ENCODE data around the gene ABLIM3.

The ABLIM3 gene

GRCh38 chr5:149153751-149154610 lies 12.7 kb downstream of the ABLIM3 start:
- Histone ChIP-seq H3K27me3 (ENCODE audit: control insufficient read depth in 5 of 5, insufficient read depth in 4 of 5, low read length in 5 of 5) (no peaks in the 10 kb centered on the region), H3K9ac (ENCODE audit: low read length in 5 of 5) (peak overlapping the region in 2 of 5 donors; percentile 7 to 56), H3K4me1 (ENCODE audit: control insufficient read depth in 5 of 5, insufficient read depth in 5 of 5, low read length in 5 of 5) (peaks cover 16 to 97% (median 44%) of the 10 kb centered on the region in 5 donors), H3K27ac (ENCODE audit: low read depth, low read length) (peak overlapping the region; percentile 84), H3K4me3 (ENCODE audit: low read depth in 1 of 5, low read length in 5 of 5) (peak overlapping the region in 1 of 5 donors; percentile 7), H3K36me3 (ENCODE audit: control insufficient read depth in 5 of 5, insufficient read depth in 5 of 5, low read length in 5 of 5) (no peaks in the 10 kb centered on the region), H3K9me3 (ENCODE audit: control insufficient read depth in 5 of 5, low read length in 5 of 5) (no peaks in the 10 kb centered on the region)

- Histone ChIP-seq H3K27ac (ENCODE audit: low read depth, low read length) (peak overlapping the region; percentile 84), H3K9me3 (ENCODE audit: control insufficient read depth in 5 of 5, low read length in 5 of 5) (no peaks in the 10 kb centered on the region), H3K4me3 (ENCODE audit: low read depth in 1 of 5, low read length in 5 of 5) (no peak overlapping the region), H3K9ac (ENCODE audit: low read length in 5 of 5) (peak overlapping the region in 1 of 5 donors; percentile 56), H3K27me3 (ENCODE audit: control insufficient read depth in 5 of 5, insufficient read depth in 4 of 5, low read length in 5 of 5) (no peaks in the 10 kb centered on the region), H3K36me3 (ENCODE audit: control insufficient read depth in 5 of 5, insufficient read depth in 5 of 5, low read length in 5 of 5) (no peaks in the 10 kb centered on the region), H3K4me1 (ENCODE audit: control insufficient read depth in 5 of 5, insufficient read depth in 5 of 5, low read length in 5 of 5) (peaks cover 16 to 98% (median 44%) of the 10 kb centered on the region in 5 donors)
Measured at GRCh38 chr5:149154650-149155049, 13.4 kb downstream of the ABLIM3 start.

- no peak overlapping the region for H3K27ac ChIP-seq (ENCODE audit: low read depth, low read length)
- no peaks in the 10 kb centered on the region for H3K36me3 ChIP-seq (ENCODE audit: control insufficient read depth in 5 of 5, insufficient read depth in 5 of 5, low read length in 5 of 5)
- H3K9ac ChIP-seq (ENCODE audit: low read length in 5 of 5): no peak overlapping the region
- peaks cover 16 to 98% (median 50%) of the 10 kb centered on the region in 5 donors for H3K4me1 ChIP-seq (ENCODE audit: control insufficient read depth in 5 of 5, insufficient read depth in 5 of 5, low read length in 5 of 5)
- H3K27me3 ChIP-seq (ENCODE audit: control insufficient read depth in 5 of 5, insufficient read depth in 4 of 5, low read length in 5 of 5): no peaks in the 10 kb centered on the region
- H3K4me3 ChIP-seq (ENCODE audit: low read depth in 1 of 5, low read length in 5 of 5): no peak overlapping the region
- H3K9me3 ChIP-seq (ENCODE audit: control insufficient read depth in 5 of 5, low read length in 5 of 5): no peaks in the 10 kb centered on the region
Measured at GRCh38 chr5:149156435-149157083, 15.3 kb downstream of the ABLIM3 start.

GRCh38 chr5:149157330-149157729 lies 16.0 kb downstream of the ABLIM3 start:
- Histone ChIP-seq H3K27ac (ENCODE audit: low read depth, low read length) (peak overlapping the region; percentile 2), H3K9me3 (ENCODE audit: control insufficient read depth in 5 of 5, low read length in 5 of 5) (no peaks in the 10 kb centered on the region), H3K27me3 (ENCODE audit: control insufficient read depth in 5 of 5, insufficient read depth in 4 of 5, low read length in 5 of 5) (no peaks in the 10 kb centered on the region), H3K4me3 (ENCODE audit: low read depth in 1 of 5, low read length in 5 of 5) (no peak overlapping the region), H3K36me3 (ENCODE audit: control insufficient read depth in 5 of 5, insufficient read depth in 5 of 5, low read length in 5 of 5) (no peaks in the 10 kb centered on the region), H3K9ac (ENCODE audit: low read length in 5 of 5) (no peak overlapping the region), H3K4me1 (ENCODE audit: control insufficient read depth in 5 of 5, insufficient read depth in 5 of 5, low read length in 5 of 5) (peaks cover 13 to 98% (median 44%) of the 10 kb centered on the region in 5 donors)

- Histone ChIP-seq H3K9ac (ENCODE audit: low read length in 5 of 5) (no peak overlapping the region), H3K4me1 (ENCODE audit: control insufficient read depth in 5 of 5, insufficient read depth in 5 of 5, low read length in 5 of 5) (peaks cover 2 to 77% (median 20%) of the 10 kb centered on the region in 5 donors), H3K4me3 (ENCODE audit: low read depth in 1 of 5, low read length in 5 of 5) (no peak overlapping the region), H3K9me3 (ENCODE audit: control insufficient read depth in 5 of 5, low read length in 5 of 5) (no peaks in the 10 kb centered on the region), H3K27me3 (ENCODE audit: control insufficient read depth in 5 of 5, insufficient read depth in 4 of 5, low read length in 5 of 5) (no peaks in the 10 kb centered on the region), H3K27ac (ENCODE audit: low read depth, low read length) (peak overlapping the region; percentile 71), H3K36me3 (ENCODE audit: control insufficient read depth in 5 of 5, insufficient read depth in 5 of 5, low read length in 5 of 5) (peaks cover 0 to 4% (median 0%) of the 10 kb centered on the region in 5 donors)
Measured at GRCh38 chr5:149160291-149160787, 19.0 kb downstream of the ABLIM3 start.

GRCh38 chr5:149161026-149161687 lies 19.9 kb downstream of the ABLIM3 start:
- no peaks in the 10 kb centered on the region for H3K27me3 ChIP-seq (ENCODE audit: control insufficient read depth in 5 of 5, insufficient read depth in 4 of 5, low read length in 5 of 5)
- H3K36me3 ChIP-seq (ENCODE audit: control insufficient read depth in 5 of 5, insufficient read depth in 5 of 5, low read length in 5 of 5): peaks cover 0 to 4% (median 0%) of the 10 kb centered on the region in 5 donors
- H3K27ac ChIP-seq (ENCODE audit: low read depth, low read length): peak overlapping the region; percentile 71
- peaks cover 2 to 71% (median 18%) of the 10 kb centered on the region in 5 donors for H3K4me1 ChIP-seq (ENCODE audit: control insufficient read depth in 5 of 5, insufficient read depth in 5 of 5, low read length in 5 of 5)
- H3K9ac ChIP-seq (ENCODE audit: low read length in 5 of 5): peak overlapping the region in 2 of 5 donors; percentile 23 to 49
- H3K4me3 ChIP-seq (ENCODE audit: low read depth in 1 of 5, low read length in 5 of 5): no peak overlapping the region
- H3K9me3 ChIP-seq (ENCODE audit: control insufficient read depth in 5 of 5, low read length in 5 of 5): no peaks in the 10 kb centered on the region

- H3K4me3 ChIP-seq (ENCODE audit: low read depth in 1 of 5, low read length in 5 of 5): no peak overlapping the region
- H3K36me3 ChIP-seq (ENCODE audit: control insufficient read depth in 5 of 5, insufficient read depth in 5 of 5, low read length in 5 of 5): peaks cover 0 to 4% (median 0%) of the 10 kb centered on the region in 5 donors
- H3K27me3 ChIP-seq (ENCODE audit: control insufficient read depth in 5 of 5, insufficient read depth in 4 of 5, low read length in 5 of 5): no peaks in the 10 kb centered on the region
- no peaks in the 10 kb centered on the region for H3K9me3 ChIP-seq (ENCODE audit: control insufficient read depth in 5 of 5, low read length in 5 of 5)
- no peak overlapping the region for H3K9ac ChIP-seq (ENCODE audit: low read length in 5 of 5)
- H3K4me1 ChIP-seq (ENCODE audit: control insufficient read depth in 5 of 5, insufficient read depth in 5 of 5, low read length in 5 of 5): peaks cover 0 to 68% (median 15%) of the 10 kb centered on the region in 5 donors
- H3K27ac ChIP-seq (ENCODE audit: low read depth, low read length): peak overlapping the region; percentile 71
Measured at GRCh38 chr5:149161850-149162249, 20.6 kb downstream of the ABLIM3 start.

- Histone ChIP-seq H3K4me3 (ENCODE audit: low read depth in 1 of 5, low read length in 5 of 5) (no peak overlapping the region), H3K27ac (ENCODE audit: low read depth, low read length) (peak overlapping the region; percentile 71), H3K36me3 (ENCODE audit: control insufficient read depth in 5 of 5, insufficient read depth in 5 of 5, low read length in 5 of 5) (peaks cover 0 to 4% (median 0%) of the 10 kb centered on the region in 5 donors), H3K9ac (ENCODE audit: low read length in 5 of 5) (no peak overlapping the region), H3K4me1 (ENCODE audit: control insufficient read depth in 5 of 5, insufficient read depth in 5 of 5, low read length in 5 of 5) (peaks cover 0 to 61% (median 9%) of the 10 kb centered on the region in 5 donors), H3K9me3 (ENCODE audit: control insufficient read depth in 5 of 5, low read length in 5 of 5) (no peaks in the 10 kb centered on the region), H3K27me3 (ENCODE audit: control insufficient read depth in 5 of 5, insufficient read depth in 4 of 5, low read length in 5 of 5) (no peaks in the 10 kb centered on the region)
Measured at GRCh38 chr5:149162401-149163084, 21.2 kb downstream of the ABLIM3 start.

- no peaks in the 10 kb centered on the region for H3K9me3 ChIP-seq (ENCODE audit: control insufficient read depth in 5 of 5, low read length in 5 of 5)
- H3K9ac ChIP-seq (ENCODE audit: low read length in 5 of 5): no peak overlapping the region
- H3K4me3 ChIP-seq (ENCODE audit: low read depth in 1 of 5, low read length in 5 of 5): no peak overlapping the region
- H3K4me1 ChIP-seq (ENCODE audit: control insufficient read depth in 5 of 5, insufficient read depth in 5 of 5, low read length in 5 of 5): peaks cover 0 to 55% (median 9%) of the 10 kb centered on the region in 5 donors
- no peaks in the 10 kb centered on the region for H3K27me3 ChIP-seq (ENCODE audit: control insufficient read depth in 5 of 5, insufficient read depth in 4 of 5, low read length in 5 of 5)
- H3K27ac ChIP-seq (ENCODE audit: low read depth, low read length): no peak overlapping the region
- H3K36me3 ChIP-seq (ENCODE audit: control insufficient read depth in 5 of 5, insufficient read depth in 5 of 5, low read length in 5 of 5): peaks cover 0 to 4% (median 0%) of the 10 kb centered on the region in 5 donors
Measured at GRCh38 chr5:149164731-149165130, 23.4 kb downstream of the ABLIM3 start.
